ENCODE measurements around the gene KLHL5. TPM values are rescaled to one million over a fixed set of nuclear protein-coding genes. Genes with fewer than 3 reads are reported as not detected.
"Not testable (repeated sequence)": the region's sequence is repeated elsewhere in the genome, so short reads cannot be mapped to it uniquely, and the experiment has no call there.

KLHL5 gene
- total RNA-seq, 1 donor from 2014 or later = 34.0 TPM

DNA sequence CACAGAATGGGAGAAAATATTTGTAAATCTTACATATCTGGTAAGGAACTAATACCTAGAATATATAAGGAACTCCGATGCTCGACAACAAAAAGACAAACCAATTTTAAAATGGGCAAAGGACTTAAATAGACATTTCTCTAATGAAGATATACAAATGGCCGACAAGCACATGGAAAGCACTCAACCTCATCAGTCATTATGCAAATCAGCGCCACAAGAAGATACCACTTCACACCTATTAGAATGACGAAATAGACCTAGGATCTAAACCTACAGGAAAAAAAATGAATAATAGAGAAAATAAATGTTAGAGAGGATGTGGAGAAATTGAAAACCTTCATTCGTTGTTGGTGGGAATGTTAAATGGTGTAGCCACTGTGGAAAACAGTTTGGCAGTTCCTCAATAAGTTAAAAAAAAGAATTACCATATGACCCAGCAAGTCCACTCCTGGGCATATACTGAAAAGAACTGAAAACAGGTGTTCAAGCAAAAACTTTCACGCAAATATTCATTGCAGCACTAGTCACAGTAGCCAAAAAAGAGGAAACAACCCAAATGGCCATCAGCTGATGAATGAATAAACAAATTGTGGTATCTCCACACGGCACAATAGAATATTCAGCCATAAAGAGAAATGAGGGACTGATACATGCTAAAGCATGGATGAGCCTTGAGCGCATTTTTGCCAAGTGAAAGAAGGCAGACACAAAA is 63.0 kb downstream of the KLHL5 start:
- intact Hi-C loops (cut with DNase I) = no loop called here
- no peaks in the 10 kb centered on the region for H3K4me1 ChIP-seq
- H3K36me3 ChIP-seq = no peaks in the 10 kb centered on the region
- H3K27me3 ChIP-seq = no peaks in the 10 kb centered on the region
- TF ChIP-seq, protein P1, sequence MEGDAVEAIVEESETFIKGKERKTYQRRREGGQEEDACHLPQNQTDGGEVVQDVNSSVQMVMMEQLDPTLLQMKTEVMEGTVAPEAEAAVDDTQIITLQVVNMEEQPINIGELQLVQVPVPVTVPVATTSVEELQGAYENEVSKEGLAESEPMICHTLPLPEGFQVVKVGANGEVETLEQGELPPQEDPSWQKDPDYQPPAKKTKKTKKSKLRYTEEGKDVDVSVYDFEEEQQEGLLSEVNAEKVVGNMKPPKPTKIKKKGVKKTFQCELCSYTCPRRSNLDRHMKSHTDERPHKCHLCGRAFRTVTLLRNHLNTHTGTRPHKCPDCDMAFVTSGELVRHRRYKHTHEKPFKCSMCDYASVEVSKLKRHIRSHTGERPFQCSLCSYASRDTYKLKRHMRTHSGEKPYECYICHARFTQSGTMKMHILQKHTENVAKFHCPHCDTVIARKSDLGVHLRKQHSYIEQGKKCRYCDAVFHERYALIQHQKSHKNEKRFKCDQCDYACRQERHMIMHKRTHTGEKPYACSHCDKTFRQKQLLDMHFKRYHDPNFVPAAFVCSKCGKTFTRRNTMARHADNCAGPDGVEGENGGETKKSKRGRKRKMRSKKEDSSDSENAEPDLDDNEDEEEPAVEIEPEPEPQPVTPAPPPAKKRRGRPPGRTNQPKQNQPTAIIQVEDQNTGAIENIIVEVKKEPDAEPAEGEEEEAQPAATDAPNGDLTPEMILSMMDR (IDR thresholded peaks at IDR 0.05) = no peak
- no peak overlapping the region for H3K4me3 ChIP-seq
- H3K9me3 ChIP-seq = no peaks in the 10 kb centered on the region
- ATAC-seq (no peak), DNase-seq (no peak)
- no peak overlapping the region for H3K27ac ChIP-seq

DNA sequence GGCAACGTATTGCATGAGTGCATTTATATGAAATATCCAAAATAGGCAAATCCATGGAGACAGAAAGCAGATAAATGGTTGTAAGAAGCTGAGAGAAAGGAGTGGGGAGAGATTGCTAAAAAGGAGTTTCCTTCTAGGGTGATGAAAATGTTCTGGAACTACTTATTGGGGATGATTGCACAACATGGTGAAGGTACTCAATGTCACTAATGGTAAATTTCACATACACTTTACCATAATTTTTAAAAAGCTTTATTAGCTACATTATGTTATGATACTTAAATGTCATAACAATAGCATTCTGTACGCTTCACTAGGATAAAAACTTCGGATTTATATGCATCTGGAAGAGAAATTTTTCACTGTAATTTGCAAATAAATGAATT is 63.6 kb downstream of the KLHL5 start:
- H3K27me3 ChIP-seq = no peaks in the 10 kb centered on the region

DNA sequence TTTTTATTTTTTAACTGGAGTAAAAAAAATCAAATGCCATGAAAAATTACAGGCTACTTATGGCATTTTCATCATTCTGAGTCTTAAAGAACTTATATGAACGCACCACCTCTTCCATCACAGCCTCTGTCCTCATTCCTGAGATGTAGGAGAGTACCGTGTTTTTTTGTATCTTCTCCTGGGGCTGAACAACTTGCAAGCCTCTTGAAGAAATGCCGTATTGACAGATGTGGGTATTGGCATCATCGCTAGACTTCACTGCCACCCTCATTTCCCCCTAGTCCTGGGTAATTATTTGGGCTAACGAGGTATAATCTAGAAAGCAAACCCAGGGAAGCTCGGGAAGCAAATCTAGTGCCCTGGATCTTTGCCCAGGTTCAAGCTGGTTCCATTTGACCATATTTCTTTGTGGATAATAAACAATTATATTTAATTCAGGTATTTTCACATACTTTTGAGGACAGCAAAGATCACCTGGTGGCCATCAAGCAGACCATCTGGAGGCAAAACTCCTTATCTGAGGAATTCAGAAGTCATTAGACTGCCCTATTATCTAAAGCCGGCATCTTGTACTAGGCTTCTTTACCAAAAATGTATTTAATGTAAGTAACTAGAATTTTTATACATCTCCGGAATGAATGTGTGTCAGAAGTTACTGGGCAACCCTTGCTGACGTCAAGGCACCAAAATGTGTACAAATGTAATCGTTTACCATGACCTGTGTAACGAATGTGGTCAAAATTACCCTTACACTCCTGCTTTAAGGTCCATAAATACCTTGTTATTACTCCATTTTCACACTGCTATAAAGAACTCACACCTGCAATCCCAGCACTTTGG is 64.4 kb downstream of the KLHL5 start:
- TF ChIP-seq, protein P1 (IDR thresholded peaks at IDR 0.05) = no peak

More for the DNA sequence above, 63.6 kb downstream of the KLHL5 start:
- Histone ChIP-seq H3K9me3 (no peaks in the 10 kb centered on the region), H3K36me3 (no peaks in the 10 kb centered on the region), H3K4me3 (no peak overlapping the region), H3K4me1 (no peaks in the 10 kb centered on the region), H3K27ac (no peak overlapping the region)
- no peak for DNase-seq
- intact Hi-C loops (cut with DNase I) = no loop called here
- ATAC-seq = no peak
- TF ChIP-seq, protein P1 (IDR thresholded peaks at IDR 0.05) = no peak

DNA sequence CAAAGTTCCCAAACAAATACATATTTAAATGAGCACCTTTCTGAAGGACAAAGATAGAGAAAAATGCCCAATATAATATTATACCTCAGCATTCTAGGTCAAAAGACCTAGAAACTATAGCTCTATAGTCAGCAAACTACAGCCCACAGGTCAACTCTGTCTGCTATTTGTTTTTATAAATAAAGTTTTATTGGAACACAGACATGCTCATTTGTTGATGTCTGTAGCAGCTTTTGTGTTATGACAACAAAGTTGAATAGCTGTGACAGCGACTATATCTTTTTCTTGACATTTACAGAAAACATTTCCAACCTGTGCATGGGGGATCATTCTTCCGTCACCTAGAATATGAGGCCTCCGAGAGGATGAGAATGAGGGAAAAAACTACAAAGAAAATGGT is 71.6 kb downstream of the KLHL5 start:
- no peaks in the 10 kb centered on the region for H3K27me3 ChIP-seq
- no peaks in the 10 kb centered on the region for H3K36me3 ChIP-seq
- no peak for ATAC-seq
- H3K4me3 ChIP-seq = no peak overlapping the region
- intact Hi-C loops (cut with DNase I) = loop anchor here (10.0 kb wide), 1 partner anchor 229 kb away; no protein-coding TSS in a partner anchor
- TF ChIP-seq, protein P1 (IDR thresholded peaks at IDR 0.05) = no peak
- no peak for DNase-seq
- H3K27ac ChIP-seq = no peak overlapping the region
- peaks cover 6% of the 10 kb centered on the region for H3K4me1 ChIP-seq
- no peaks in the 10 kb centered on the region for H3K9me3 ChIP-seq

More for the DNA sequence above, 64.4 kb downstream of the KLHL5 start:
- no peaks in the 10 kb centered on the region for H3K27me3 ChIP-seq
- no peak overlapping the region for H3K27ac ChIP-seq
- H3K4me1 ChIP-seq = no peaks in the 10 kb centered on the region
- DNase-seq = no peak
- ATAC-seq = no peak
- intact Hi-C loops (cut with DNase I) = no loop called here
- H3K9me3 ChIP-seq = no peaks in the 10 kb centered on the region
- no peaks in the 10 kb centered on the region for H3K36me3 ChIP-seq
- no peak overlapping the region for H3K4me3 ChIP-seq

DNA sequence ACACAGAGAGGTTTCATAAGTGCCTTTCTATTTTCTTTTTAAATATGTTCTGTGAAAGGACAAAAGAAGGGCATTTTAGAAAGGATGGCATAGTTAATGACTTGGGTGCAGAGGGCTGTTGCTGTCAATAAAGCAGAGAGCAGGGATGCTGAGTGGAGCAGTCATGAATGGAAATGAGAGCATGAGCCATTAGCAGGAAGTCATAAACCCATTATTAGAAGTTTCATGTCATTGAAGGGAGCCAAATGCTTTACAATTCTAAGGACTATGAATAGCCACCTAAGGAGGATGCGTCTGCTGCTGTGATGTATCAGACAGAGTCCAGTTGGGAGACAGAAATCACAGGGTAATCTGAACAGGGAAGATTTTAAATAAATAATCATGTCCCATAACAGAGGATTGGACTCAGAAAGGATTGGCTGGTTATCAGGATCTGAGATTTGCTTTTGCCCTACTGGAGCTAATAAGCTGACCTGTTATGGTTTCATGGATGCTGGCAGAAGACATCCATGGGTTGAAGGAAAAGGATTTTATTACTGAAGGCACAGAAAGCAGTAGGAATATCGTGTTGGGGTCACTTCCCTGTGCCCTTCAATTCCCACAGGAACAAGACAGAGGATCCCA is 72.8 kb downstream of the KLHL5 start:
- intact Hi-C loops (cut with DNase I) = loop anchor here (10.0 kb wide), 1 partner anchor 230 kb away; no protein-coding TSS in a partner anchor
- TF ChIP-seq, protein P1 (IDR thresholded peaks at IDR 0.05) = no peak
- no peaks in the 10 kb centered on the region for H3K9me3 ChIP-seq
- ATAC-seq (no peak), DNase-seq (no peak)
- H3K27me3 ChIP-seq = no peaks in the 10 kb centered on the region
- H3K27ac ChIP-seq = no peak overlapping the region
- H3K4me1 ChIP-seq = peaks cover 6% of the 10 kb centered on the region
- H3K36me3 ChIP-seq = no peaks in the 10 kb centered on the region
- H3K4me3 ChIP-seq = no peak overlapping the region

DNA sequence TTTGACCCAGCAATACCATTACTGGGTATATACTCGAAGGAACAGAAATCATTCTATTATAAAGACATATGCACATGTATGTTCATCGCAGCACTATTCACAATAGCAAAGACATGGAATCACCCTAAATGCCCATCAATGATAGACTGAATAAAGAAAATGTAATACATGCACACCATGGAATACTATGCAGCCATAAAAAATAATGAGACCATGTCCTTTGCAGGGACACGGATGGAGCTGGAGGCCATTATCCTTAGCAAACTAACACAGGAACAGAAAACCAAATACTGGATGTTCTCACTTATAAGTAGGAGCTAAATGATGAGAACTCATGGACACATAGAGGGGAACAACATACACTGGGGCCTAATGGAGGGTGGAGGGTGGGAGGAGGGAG is 76.2 kb downstream of the KLHL5 start:
- H3K36me3 ChIP-seq, H3K27me3 ChIP-seq, H3K4me3 ChIP-seq, H3K9me3 ChIP-seq, DNase-seq, ATAC-seq, H3K27ac ChIP-seq, H3K4me1 ChIP-seq: not testable (repeated sequence)
- intact Hi-C loops (cut with DNase I) = loop anchor here (10.0 kb wide), 1 partner anchor 233 kb away; no protein-coding TSS in a partner anchor

Measured in upper lobe of right lung (tissue), 1 donor.